ENCODE measurements around the gene HDAC11.

Gene HDAC11

GRCh38 chr3:13544951-13545651, 65.0 kb downstream of the HDAC11 start:
- DNase-seq = no peak

- DNase-seq = no peak
Observed at GRCh38 chr3:13545952-13546454, 65.9 kb downstream of the HDAC11 start.

GRCh38 chr3:13546667-13547171, 66.6 kb downstream of the HDAC11 start:
- DNase-seq = no peak

GRCh38 chr3:13547591-13548371, 67.7 kb downstream of the HDAC11 start:
- no peak for DNase-seq

- DNase-seq = no peak
Observed at GRCh38 chr3:13548696-13549622, 68.9 kb downstream of the HDAC11 start, which contains the start of gene FBLN2. Gene FBLN2, plus strand, starts transcription at chr3:13549125. Its CDS starts 21,231 bp downstream, at chr3:13570356.

- DNase-seq = no peak
Observed at GRCh38 chr3:13549623-13550422, 69.7 kb downstream of the HDAC11 start.

- DNase-seq = no peak
Observed at GRCh38 chr3:13550423-13550690, 70.3 kb downstream of the HDAC11 start.

- no peak for DNase-seq
Observed at GRCh38 chr3:13550791-13551360, 70.8 kb downstream of the HDAC11 start.

- DNase-seq = no peak
Observed at GRCh38 chr3:13552857-13553652, 72.9 kb downstream of the HDAC11 start.

GRCh38 chr3:13553686-13554085, 73.6 kb downstream of the HDAC11 start:
- no peak for DNase-seq

- DNase-seq = no peak
Observed at GRCh38 chr3:13555753-13556152, 75.6 kb downstream of the HDAC11 start.
